Measurements from ENCODE around the gene CASS4. TPM values are rescaled to one million over a fixed set of nuclear protein-coding genes. Genes with fewer than 3 reads are reported as not detected.

Gene CASS4
- total RNA-seq, 1 donor from 2014 or later = 2.3 TPM

- Mint-ChIP-seq H3K27ac (ENCODE audit: unreplicated experiment) (no peak overlapping the region), H3K36me3 (ENCODE audit: low read depth, unreplicated experiment) (peaks cover 3% of the 10 kb centered on the region), H3K9me3 (ENCODE audit: unreplicated experiment) (peaks cover 3% of the 10 kb centered on the region), H3K4me3 (ENCODE audit: unreplicated experiment) (no peak overlapping the region), H3K27me3 (ENCODE audit: low read depth, unreplicated experiment) (peaks cover 14% of the 10 kb centered on the region), H3K4me1 (ENCODE audit: low read depth, unreplicated experiment) (no peaks in the 10 kb centered on the region)
- H3K9me3 ChIP-seq (ENCODE audit: insufficient read depth, low read depth, low read length) = no peaks in the 10 kb centered on the region
- no peaks in the 10 kb centered on the region for H4K20me1 ChIP-seq (ENCODE audit: insufficient read depth, low read length)
- TF ChIP-seq EZH2 (IDR thresholded peaks at IDR 0.05; ENCODE audit: insufficient read depth, low read length) = no peak
- no peak for TF ChIP-seq CTCF (IDR thresholded peaks at IDR 0.05; ENCODE audit: insufficient read depth, low read depth, low read length)
- no peaks in the 10 kb centered on the region for H3K79me2 ChIP-seq (ENCODE audit: insufficient read depth, low read length)
- no peak overlapping the region for H3K27ac ChIP-seq (ENCODE audit: low read depth, low read length)
- H3K4me1 ChIP-seq (ENCODE audit: insufficient read depth, low read length) = no peaks in the 10 kb centered on the region
- peaks cover 12% of the 10 kb centered on the region for H3K36me3 ChIP-seq (ENCODE audit: insufficient read depth, low read length)
- H3K9ac ChIP-seq (ENCODE audit: low read length) = no peak overlapping the region
- FAIRE-seq (no peak), DNase-seq (ENCODE audit: low read depth) (no peak)
- no peak overlapping the region for H3K4me2 ChIP-seq (ENCODE audit: low read length)
- H3K4me3 ChIP-seq (ENCODE audit: insufficient read depth, low read depth, low read length) = no peak overlapping the region
- no peak overlapping the region for H2AFZ ChIP-seq (ENCODE audit: low read depth, low read length)
- no peaks in the 10 kb centered on the region for H3K27me3 ChIP-seq (ENCODE audit: insufficient read depth, low read length)
These were observed 48.4 kb downstream of the CASS4 start for GRCh38 chr20:56460459-56460858.

- Mint-ChIP-seq H3K27me3 (ENCODE audit: low read depth, unreplicated experiment) (peaks cover 14% of the 10 kb centered on the region), H3K4me1 (ENCODE audit: low read depth, unreplicated experiment) (no peaks in the 10 kb centered on the region), H3K36me3 (ENCODE audit: low read depth, unreplicated experiment) (peaks cover 3% of the 10 kb centered on the region), H3K27ac (ENCODE audit: unreplicated experiment) (no peak overlapping the region), H3K9me3 (ENCODE audit: unreplicated experiment) (no peaks in the 10 kb centered on the region), H3K4me3 (ENCODE audit: unreplicated experiment) (no peak overlapping the region)
- no peak overlapping the region for H3K4me2 ChIP-seq (ENCODE audit: low read length)
- no peaks in the 10 kb centered on the region for H3K79me2 ChIP-seq (ENCODE audit: insufficient read depth, low read length)
- H3K4me1 ChIP-seq (ENCODE audit: insufficient read depth, low read length) = no peaks in the 10 kb centered on the region
- peaks cover 12% of the 10 kb centered on the region for H3K36me3 ChIP-seq (ENCODE audit: insufficient read depth, low read length)
- H3K27ac ChIP-seq (ENCODE audit: low read depth, low read length) = no peak overlapping the region
- H3K9ac ChIP-seq (ENCODE audit: low read length) = no peak overlapping the region
- no peak overlapping the region for H2AFZ ChIP-seq (ENCODE audit: low read depth, low read length)
- FAIRE-seq (no peak), DNase-seq (ENCODE audit: low read depth) (no peak)
- H3K9me3 ChIP-seq (ENCODE audit: insufficient read depth, low read depth, low read length) = no peaks in the 10 kb centered on the region
- H3K4me3 ChIP-seq (ENCODE audit: insufficient read depth, low read depth, low read length) = no peak overlapping the region
- no peak for TF ChIP-seq CTCF (IDR thresholded peaks at IDR 0.05; ENCODE audit: insufficient read depth, low read depth, low read length)
- no peak for TF ChIP-seq EZH2 (IDR thresholded peaks at IDR 0.05; ENCODE audit: insufficient read depth, low read length)
- H4K20me1 ChIP-seq (ENCODE audit: insufficient read depth, low read length) = no peaks in the 10 kb centered on the region
- no peaks in the 10 kb centered on the region for H3K27me3 ChIP-seq (ENCODE audit: insufficient read depth, low read length)
These were observed 49.5 kb downstream of the CASS4 start for GRCh38 chr20:56461576-56461975.

- Histone ChIP-seq H3K27me3 (ENCODE audit: insufficient read depth, low read length) (no peaks in the 10 kb centered on the region), H3K4me2 (ENCODE audit: low read length) (no peak overlapping the region), H3K9ac (ENCODE audit: low read length) (no peak overlapping the region), H3K4me3 (ENCODE audit: insufficient read depth, low read depth, low read length) (no peak overlapping the region), H3K9me3 (ENCODE audit: insufficient read depth, low read depth, low read length) (no peaks in the 10 kb centered on the region), H3K4me1 (ENCODE audit: insufficient read depth, low read length) (peaks cover 6% of the 10 kb centered on the region), H3K79me2 (ENCODE audit: insufficient read depth, low read length) (peaks cover under 1% of the 10 kb centered on the region), H2AFZ (ENCODE audit: low read depth, low read length) (no peak overlapping the region), H4K20me1 (ENCODE audit: insufficient read depth, low read length) (no peaks in the 10 kb centered on the region), H3K36me3 (ENCODE audit: insufficient read depth, low read length) (peaks cover 8% of the 10 kb centered on the region), H3K27ac (ENCODE audit: low read depth, low read length) (no peak overlapping the region)
- H3K4me1 Mint-ChIP-seq (ENCODE audit: low read depth, unreplicated experiment) = no peaks in the 10 kb centered on the region
- H3K9me3 Mint-ChIP-seq (ENCODE audit: unreplicated experiment) = no peaks in the 10 kb centered on the region
- TF ChIP-seq CTCF (IDR thresholded peaks at IDR 0.05; ENCODE audit: insufficient read depth, low read depth, low read length) (no peak), EZH2 (IDR thresholded peaks at IDR 0.05; ENCODE audit: insufficient read depth, low read length) (no peak)
- H3K27me3 Mint-ChIP-seq (ENCODE audit: low read depth, unreplicated experiment) = peaks cover 14% of the 10 kb centered on the region
- no peak overlapping the region for H3K4me3 Mint-ChIP-seq (ENCODE audit: unreplicated experiment)
- H3K36me3 Mint-ChIP-seq (ENCODE audit: low read depth, unreplicated experiment) = peaks cover 3% of the 10 kb centered on the region
- no peak for FAIRE-seq
- no peak for DNase-seq (ENCODE audit: low read depth)
- no peak overlapping the region for H3K27ac Mint-ChIP-seq (ENCODE audit: unreplicated experiment)
These were observed 51.4 kb downstream of the CASS4 start for GRCh38 chr20:56463428-56463827.

Measured in astrocyte (in vitro differentiated cells and primary cell).